ENCODE results near the gene RNF25.

RNF25 gene

DNA sequence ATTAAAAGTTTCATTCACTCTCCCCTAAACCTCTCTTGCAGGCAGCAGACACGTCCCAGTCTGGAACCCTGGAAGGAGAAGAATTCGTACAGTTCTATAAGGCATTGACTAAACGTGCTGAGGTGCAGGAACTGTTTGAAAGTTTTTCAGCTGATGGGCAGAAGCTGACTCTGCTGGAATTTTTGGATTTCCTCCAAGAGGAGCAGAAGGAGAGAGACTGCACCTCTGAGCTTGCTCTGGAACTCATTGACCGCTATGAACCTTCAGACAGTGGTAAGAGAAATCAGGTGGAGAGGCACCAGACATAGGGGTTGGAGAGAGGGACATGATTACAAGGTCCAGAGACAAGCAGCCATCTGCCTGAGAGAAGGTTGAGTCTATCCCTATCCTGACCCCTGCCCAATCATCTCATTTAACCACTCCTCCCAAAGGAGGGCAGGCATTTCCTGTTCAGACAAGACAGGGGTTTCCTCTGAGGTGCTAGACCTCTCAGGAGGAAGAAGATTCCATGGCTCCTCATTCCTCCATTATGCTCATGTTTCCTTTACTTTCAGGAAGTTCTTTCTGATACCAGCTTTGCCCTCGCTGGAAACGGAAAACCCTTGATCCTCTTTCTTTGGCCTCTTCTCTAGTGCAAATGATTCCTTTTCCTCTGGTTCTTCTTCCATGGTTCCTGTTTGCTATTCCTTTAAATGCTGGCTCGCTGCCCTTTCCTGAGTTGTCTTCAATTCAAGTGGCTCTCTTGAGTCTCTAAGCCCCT lies 49.0 kb downstream of the RNF25 start:
- DNase-seq (ENCODE audit: low read depth): no peak

DNA sequence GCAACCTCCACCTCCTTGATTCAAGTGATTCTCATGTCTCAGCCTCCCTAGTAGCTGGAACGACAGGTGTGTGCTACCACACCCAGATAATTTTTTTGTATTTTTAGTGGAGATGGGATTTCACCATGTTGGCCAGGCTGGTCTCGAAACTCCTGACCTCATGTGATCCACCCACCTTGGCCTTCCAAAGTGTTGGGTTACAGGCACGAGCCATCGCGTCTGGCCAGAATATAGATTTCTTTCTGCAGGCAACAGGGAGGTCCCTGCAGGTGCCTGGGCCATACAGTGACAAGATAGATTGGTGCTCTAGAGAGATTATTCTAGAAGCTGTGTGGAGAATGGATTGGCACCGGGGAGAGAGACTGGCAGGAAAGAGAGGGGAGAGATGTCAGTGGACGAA lies 50.8 kb downstream of the RNF25 start:
- no peak for DNase-seq (ENCODE audit: low read depth)

DNA sequence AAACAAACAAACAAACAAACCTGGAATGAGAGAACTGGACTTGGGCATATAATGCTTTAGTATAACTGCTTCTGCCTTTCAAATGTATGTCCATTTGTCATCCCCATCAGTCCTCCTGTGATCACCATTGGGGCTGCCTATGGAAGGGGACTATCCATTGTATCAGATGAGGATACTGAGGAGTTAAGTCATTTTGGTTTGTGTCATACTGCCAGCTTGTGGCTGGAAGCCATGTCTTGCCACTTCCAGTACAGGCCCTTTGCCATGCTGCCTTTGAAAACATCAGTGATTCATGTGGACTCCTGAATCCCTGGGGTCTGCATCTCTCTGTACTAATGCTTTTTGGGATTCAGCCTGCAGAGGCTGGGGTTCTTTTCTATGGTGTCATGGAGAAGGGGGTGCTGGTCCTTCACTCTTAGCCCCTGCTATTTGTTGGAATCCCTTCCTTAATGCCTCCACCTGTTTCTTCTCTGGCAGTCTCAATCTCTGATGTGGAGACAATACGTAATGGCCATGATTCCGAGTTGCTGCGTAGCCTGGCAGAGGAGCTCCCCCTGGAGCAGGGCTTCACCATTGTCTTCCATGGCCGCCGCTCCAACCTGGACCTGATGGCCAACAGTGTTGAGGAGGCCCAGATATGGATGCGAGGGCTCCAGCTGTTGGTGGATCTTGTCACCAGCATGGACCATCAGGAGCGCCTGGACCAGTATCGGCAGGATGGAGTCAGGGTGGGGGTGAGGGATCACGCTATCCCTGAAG lies 53.5 kb downstream of the RNF25 start:
- DNase-seq (ENCODE audit: low read depth): no peak

DNA sequence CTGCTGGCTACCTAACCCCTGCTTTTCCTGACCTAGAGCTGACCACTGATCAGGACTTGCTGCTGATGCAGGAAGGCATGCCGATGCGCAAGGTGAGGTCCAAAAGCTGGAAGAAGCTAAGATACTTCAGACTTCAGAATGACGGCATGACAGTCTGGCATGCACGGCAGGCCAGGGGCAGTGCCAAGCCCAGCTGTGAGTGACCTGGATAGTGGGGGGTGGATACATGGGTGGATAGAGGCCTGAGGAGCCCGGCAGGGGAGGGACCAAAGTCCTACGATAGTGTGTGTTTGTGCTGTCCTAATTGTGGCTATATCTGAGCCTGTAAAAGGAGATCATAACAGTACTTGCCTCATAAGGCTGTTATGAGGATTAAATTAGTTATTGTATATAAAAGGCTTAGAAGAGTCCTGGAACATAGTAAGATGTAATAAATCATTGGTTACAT lies 55.9 kb downstream of the RNF25 start:
- DNase-seq (ENCODE audit: low read depth): no peak
